NT2/D1 (cell line): ENCODE measurements around the gene KIF1C.

Source experiments
- DNase-seq: peaks from one replicate; pipeline ENCODE4 v3.0.0-alpha.2; 2011; ENCODE audit warnings: low read depth, low spot score
- H3K27me3 ChIP-seq: 2 replicates; pipeline ENCODE4 v1.6.0; 2011; ENCODE audit warnings: mild to moderate bottlenecking; ENCODE audit not compliant: insufficient read length, insufficient read depth
- H3K36me3 ChIP-seq: 2 replicates; pipeline ENCODE4 v1.6.1; 2011; ENCODE audit warnings: mild to moderate bottlenecking, low read length, mixed read lengths; ENCODE audit not compliant: insufficient read depth, insufficient read length
- H3K4me1 ChIP-seq: 2 replicates; pipeline ENCODE4 v1.5.1; 2011; ENCODE audit not compliant: insufficient read depth, insufficient read length
- H3K4me3 ChIP-seq: 2 replicates; pipeline ENCODE4 v1.5.1; 2011; ENCODE audit warnings: low read depth; ENCODE audit not compliant: insufficient read length
- H3K9ac ChIP-seq: 2 replicates; pipeline ENCODE4 v1.6.0; 2011; ENCODE audit warnings: low read depth; ENCODE audit not compliant: insufficient read length
- H3K9me3 ChIP-seq: 2 replicates; pipeline ENCODE4 v1.5.1; 2011; ENCODE audit warnings: mild to moderate bottlenecking, low read length; ENCODE audit not compliant: insufficient read depth
- SUZ12 ChIP-seq: IDR thresholded peaks from 2 replicates; pipeline ENCODE4 v1.6.1; 2011; ENCODE audit not compliant: insufficient read length, insufficient read depth; ENCODE audit errors: extremely low read depth
- YY1 ChIP-seq: IDR thresholded peaks from 2 replicates; pipeline ENCODE4 v1.6.1; 2011; ENCODE audit not compliant: insufficient read length, insufficient read depth
- ZNF274 ChIP-seq: IDR thresholded peaks from 2 replicates; pipeline ENCODE4 v1.6.1; 2011; ENCODE audit warnings: mild to moderate bottlenecking, low read depth, low read length

KIF1C gene

DNA sequence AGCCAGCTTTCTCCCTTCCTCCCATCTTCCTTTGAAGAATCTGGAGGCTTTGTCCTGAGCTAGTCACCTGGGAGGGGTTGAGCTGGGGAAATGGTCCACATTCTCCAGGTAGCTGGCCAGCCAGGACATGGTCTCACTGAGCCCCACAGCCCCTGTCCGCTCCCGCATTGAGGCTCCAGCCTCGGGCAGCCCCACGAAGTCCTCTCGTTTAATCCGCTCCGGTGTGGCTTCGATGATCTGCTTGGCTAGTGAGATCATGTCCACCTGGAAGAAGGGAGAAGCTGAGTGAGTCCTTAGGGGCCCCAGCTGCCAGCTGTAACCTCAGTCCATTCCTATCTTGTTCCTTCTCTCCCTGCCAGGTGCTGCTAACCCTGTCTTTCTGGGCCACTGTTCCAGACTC is 27.5 kb upstream of the KIF1C start:
- TF ChIP-seq ZNF274 (no peak), YY1 (no peak), SUZ12 (no peak)
- Histone ChIP-seq H3K36me3 (peaks cover 45% of the 10 kb centered on the region), H3K27me3 (peaks cover 3% of the 10 kb centered on the region), H3K9ac (no peak overlapping the region), H3K4me3 (no peak overlapping the region), H3K4me1 (peaks cover 9% of the 10 kb centered on the region), H3K9me3 (no peaks in the 10 kb centered on the region)
- DNase-seq, result no peak

DNA sequence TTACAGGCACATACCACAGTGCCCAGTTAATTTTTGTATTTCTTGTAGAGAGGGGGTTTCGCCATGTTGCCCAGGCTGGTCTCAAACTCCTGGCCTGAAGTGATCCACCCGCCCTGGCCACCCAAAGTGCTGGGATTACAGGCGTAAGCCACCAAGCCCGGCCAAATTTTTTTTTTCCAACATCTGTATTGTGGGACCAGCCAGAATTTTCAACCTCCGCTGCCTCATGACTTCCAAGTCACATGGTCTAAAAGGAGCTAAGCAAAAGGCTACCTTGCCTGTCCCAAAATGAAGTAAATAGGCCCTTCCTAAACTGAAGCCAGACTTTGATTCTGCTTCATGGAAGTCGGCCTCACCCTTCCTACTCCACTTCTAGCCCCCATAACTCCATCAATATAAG is 25.9 kb upstream of the KIF1C start:
- Histone ChIP-seq H3K9ac (no peak overlapping the region), H3K9me3 (no peaks in the 10 kb centered on the region), H3K36me3 (peaks cover 44% of the 10 kb centered on the region), H3K4me1 (peaks cover 9% of the 10 kb centered on the region), H3K4me3 (no peak overlapping the region), H3K27me3 (peaks cover 7% of the 10 kb centered on the region)
- DNase-seq, result no peak
- no peak for TF ChIP-seq YY1
- TF ChIP-seq SUZ12, result no peak
- no peak for TF ChIP-seq ZNF274

DNA sequence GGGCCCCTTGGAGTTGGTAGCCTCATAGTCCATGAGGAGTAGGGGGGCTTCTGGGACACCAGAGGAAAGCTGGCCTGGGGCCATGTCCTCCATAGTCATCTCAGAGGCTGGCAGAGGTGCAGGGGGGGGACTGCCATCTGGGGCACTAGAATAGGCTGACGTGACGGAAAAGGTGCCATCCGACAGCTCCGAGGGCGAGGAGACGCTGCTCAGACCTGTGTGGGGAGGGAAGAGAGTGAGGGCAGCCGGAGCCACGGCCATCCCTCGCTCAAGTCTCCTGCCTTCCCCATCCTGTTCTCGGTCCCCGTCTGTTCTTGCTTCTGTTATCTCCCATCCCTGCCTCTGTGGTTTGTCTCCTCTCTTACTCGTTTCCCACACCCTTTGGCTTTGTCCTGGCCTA is 25.4 kb upstream of the KIF1C start:
- Histone ChIP-seq H3K4me3 (no peak overlapping the region), H3K36me3 (peaks cover 49% of the 10 kb centered on the region), H3K9me3 (no peaks in the 10 kb centered on the region), H3K9ac (no peak overlapping the region), H3K4me1 (peaks cover 9% of the 10 kb centered on the region), H3K27me3 (peaks cover 7% of the 10 kb centered on the region)
- TF ChIP-seq YY1 (no peak), ZNF274 (no peak), SUZ12 (no peak)
- no peak for DNase-seq

DNA sequence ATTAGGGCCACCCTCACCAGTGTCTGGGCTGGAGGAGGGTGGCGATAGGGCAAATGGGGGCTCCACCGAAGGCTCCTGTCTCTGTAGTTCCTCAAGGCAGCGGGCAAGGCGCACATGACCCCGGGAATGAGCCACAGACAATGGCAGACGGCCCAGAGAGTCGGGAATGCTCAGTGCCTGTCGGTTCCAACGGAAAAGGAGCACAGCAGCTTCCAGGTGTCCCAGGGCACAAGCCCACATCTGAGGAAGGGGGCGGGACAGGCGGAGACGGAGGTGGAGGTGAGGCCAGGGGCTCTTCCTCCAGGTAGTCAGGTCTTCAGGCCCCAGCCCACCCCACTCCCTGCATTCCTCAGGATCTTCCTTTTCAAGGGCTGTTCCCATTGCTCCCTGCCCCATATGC is 25.0 kb upstream of the KIF1C start:
- no peak overlapping the region for H3K4me3 ChIP-seq
- TF ChIP-seq ZNF274 (no peak), SUZ12 (no peak), YY1 (no peak)
- H3K9me3 ChIP-seq, result no peaks in the 10 kb centered on the region
- DNase-seq, result no peak
- H3K27me3 ChIP-seq, result peaks cover 10% of the 10 kb centered on the region
- H3K4me1 ChIP-seq, result peaks cover 9% of the 10 kb centered on the region
- no peak overlapping the region for H3K9ac ChIP-seq
- peaks cover 53% of the 10 kb centered on the region for H3K36me3 ChIP-seq

DNA sequence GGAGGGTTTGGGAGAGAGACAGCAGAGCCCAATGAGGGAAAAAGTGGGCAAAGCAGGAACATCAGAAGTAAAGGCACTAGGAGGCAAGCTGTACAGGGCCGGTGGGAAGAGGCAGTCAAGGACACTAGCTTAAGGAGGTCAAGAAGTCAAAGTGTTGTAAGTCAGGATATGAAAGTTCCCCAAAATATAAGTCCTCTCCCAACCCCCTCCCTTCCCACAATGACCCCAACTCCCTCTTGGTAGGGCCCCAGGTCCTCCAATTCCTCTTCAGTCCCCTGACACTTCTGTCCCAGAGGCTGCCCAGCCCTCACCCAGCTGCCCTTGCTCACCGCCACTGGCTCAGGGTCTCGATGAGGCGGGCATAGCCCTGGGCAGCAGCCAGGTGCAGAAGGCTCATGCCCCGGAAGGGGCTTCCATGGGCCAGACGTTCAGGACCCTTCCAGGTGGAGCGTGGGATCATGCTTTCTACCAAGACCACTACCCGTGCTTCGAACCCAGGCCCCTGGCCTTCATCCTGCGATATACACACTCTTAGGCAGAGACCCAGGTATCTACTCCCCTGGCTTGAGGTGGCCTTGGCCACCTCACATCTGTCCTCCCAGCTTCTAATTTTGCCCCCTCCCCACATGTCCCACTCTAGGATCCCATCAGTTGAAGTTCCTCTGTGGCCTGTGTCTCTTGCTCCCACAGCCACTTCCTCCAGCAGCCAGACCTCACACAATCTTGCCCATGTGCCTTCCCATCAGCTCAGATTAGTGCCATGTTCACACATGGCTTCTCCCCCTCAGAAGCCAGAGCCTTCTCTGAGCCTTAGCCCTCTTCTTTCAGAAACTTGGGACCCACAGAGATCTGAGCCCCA is 24.3 kb upstream of the KIF1C start:
- peaks cover 59% of the 10 kb centered on the region for H3K36me3 ChIP-seq
- no peak overlapping the region for H3K9ac ChIP-seq
- no peaks in the 10 kb centered on the region for H3K9me3 ChIP-seq
- peaks cover 14% of the 10 kb centered on the region for H3K27me3 ChIP-seq
- H3K4me1 ChIP-seq, result peaks cover 9% of the 10 kb centered on the region
- TF ChIP-seq YY1, result no peak
- no peak for TF ChIP-seq SUZ12
- no peak for TF ChIP-seq ZNF274
- no peak for DNase-seq
- no peak overlapping the region for H3K4me3 ChIP-seq

DNA sequence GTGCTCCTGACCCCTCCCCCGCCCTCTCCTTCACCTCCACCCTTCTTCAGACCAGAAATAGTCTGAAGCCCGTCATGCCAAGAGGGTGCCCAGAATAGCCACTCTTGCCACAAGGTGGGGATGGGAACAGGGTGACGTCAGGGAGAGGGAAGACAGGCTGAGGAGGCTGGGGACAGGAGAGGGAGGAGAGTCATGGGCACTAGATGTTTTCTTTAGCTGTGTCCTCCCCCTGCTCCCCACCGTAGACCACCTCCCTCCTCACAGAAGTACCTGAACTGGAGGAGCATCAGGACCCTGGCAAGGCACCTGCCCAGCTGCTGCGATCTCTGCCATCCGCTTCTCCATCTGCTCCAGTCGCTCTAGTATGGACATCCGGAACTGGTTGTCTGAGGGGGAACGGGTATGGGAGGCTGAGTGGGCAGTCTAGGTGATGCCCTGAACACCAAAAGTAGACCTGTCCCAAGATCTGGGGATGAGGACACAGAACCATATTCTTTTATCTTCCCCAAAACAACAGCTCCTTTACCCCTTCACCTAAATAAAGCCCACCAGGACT is 23.6 kb upstream of the KIF1C start:
- Histone ChIP-seq H3K36me3 (peaks cover 64% of the 10 kb centered on the region), H3K9me3 (no peaks in the 10 kb centered on the region), H3K27me3 (peaks cover 17% of the 10 kb centered on the region), H3K4me3 (no peak overlapping the region), H3K9ac (no peak overlapping the region), H3K4me1 (peaks cover 8% of the 10 kb centered on the region)
- no peak for TF ChIP-seq ZNF274
- TF ChIP-seq YY1, result no peak
- TF ChIP-seq SUZ12, result no peak
- no peak for DNase-seq

DNA sequence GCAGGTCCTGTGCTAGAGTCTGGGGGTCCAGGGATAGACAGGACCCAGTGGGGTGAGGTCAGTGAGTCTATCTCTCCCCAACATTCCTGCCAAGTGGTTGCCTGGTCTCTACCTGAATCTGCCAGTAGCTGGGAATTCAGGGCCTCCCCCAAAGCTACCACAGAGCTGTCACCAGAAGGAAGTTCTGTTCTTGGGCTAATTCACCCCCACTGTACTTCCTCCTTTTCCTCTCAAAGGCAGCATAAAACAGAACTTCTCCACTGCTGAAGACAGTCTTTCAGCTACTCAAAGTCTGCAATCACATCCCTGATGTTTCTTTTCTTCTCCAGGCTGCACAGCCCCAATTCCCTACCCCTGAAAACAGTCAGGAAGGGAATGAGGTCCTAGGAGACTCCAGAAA is 19.0 kb upstream of the KIF1C start:
- peaks cover 17% of the 10 kb centered on the region for H3K27me3 ChIP-seq
- H3K4me3 ChIP-seq, result no peak overlapping the region
- no peak overlapping the region for H3K9ac ChIP-seq
- peaks cover 4% of the 10 kb centered on the region for H3K4me1 ChIP-seq
- DNase-seq, result no peak
- H3K9me3 ChIP-seq, result no peaks in the 10 kb centered on the region
- H3K36me3 ChIP-seq, result peaks cover 53% of the 10 kb centered on the region
- TF ChIP-seq SUZ12 (no peak), YY1 (no peak), ZNF274 (no peak)
